Measurements from ENCODE around the gene SLC25A38.

The SLC25A38 gene

DNA sequence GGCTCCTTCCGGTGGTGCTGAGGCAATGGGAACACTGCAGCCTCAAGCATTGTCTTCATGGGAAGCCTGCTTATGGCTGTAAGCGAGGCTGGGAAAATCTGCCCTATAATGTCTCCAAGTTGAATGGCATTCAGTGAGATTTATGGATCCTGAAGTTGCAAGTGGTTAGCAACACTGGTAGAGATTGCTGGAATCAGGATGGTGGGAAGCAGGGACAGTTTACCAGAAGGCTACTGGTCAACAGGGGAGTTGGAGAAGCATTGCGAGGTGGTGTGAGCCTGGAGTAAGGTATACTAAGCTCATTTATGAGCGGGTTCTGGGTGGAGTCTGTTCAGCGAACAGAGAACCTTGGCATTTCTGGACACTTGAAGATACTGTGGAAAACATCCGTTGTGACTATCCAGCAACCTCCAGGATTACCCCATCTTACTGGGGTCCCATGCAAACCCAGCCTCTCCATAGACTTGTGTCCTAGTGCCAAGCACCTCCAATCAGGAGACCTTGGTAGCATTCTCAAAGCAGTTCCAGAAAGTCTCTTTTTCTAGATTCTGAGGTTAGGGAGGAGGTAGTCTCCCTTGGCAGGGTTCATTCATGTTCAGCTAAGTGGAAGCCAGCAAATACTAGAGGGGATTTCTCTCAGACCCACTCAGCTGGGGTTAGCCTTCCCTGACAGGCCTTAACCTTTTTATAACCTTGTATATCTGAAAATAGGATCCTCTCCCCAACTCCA lies 30.7 kb downstream of the SLC25A38 start:
- peak; percentile 2; the same call in 2 of the 3 replicates for ATAC-seq
- TF ChIP-seq ZFP3 (CRISPR knock-in tag; IDR thresholded peaks at IDR 0.05): no peak
- no peak for TF ChIP-seq ISL1 (CRISPR knock-in tag; IDR thresholded peaks at IDR 0.05)
- no peak for TF ChIP-seq TCF4 (CRISPR knock-in tag; IDR thresholded peaks at IDR 0.05; ENCODE audit: borderline replicate concordance)
- 0 out of 2 replicates have a peak, but pooled peaks have one; percentile 6 for TF ChIP-seq ESRRG (CRISPR knock-in tag; IDR thresholded peaks at IDR 0.05)
- TF ChIP-seq, protein P1, sequence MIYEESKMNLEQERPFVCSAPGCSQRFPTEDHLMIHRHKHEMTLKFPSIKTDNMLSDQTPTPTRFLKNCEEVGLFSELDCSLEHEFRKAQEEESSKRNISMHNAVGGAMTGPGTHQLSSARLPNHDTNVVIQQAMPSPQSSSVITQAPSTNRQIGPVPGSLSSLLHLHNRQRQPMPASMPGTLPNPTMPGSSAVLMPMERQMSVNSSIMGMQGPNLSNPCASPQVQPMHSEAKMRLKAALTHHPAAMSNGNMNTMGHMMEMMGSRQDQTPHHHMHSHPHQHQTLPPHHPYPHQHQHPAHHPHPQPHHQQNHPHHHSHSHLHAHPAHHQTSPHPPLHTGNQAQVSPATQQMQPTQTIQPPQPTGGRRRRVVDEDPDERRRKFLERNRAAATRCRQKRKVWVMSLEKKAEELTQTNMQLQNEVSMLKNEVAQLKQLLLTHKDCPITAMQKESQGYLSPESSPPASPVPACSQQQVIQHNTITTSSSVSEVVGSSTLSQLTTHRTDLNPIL (CRISPR knock-in tag; IDR thresholded peaks at IDR 0.05; ENCODE audit: low read depth): 0 out of 2 replicates have a peak, but pooled peaks have one; percentile 9

GRCh38 chr3:39414421-39414907 lies 31.3 kb downstream of the SLC25A38 start:
- TF ChIP-seq GLIS3 (CRISPR knock-in tag; IDR thresholded peaks at IDR 0.05): no peak
- 0 out of 2 replicates have a peak, but pooled peaks have one; percentile 10 for TF ChIP-seq ESRRG (CRISPR knock-in tag; IDR thresholded peaks at IDR 0.05)
- TF ChIP-seq, protein P2, sequence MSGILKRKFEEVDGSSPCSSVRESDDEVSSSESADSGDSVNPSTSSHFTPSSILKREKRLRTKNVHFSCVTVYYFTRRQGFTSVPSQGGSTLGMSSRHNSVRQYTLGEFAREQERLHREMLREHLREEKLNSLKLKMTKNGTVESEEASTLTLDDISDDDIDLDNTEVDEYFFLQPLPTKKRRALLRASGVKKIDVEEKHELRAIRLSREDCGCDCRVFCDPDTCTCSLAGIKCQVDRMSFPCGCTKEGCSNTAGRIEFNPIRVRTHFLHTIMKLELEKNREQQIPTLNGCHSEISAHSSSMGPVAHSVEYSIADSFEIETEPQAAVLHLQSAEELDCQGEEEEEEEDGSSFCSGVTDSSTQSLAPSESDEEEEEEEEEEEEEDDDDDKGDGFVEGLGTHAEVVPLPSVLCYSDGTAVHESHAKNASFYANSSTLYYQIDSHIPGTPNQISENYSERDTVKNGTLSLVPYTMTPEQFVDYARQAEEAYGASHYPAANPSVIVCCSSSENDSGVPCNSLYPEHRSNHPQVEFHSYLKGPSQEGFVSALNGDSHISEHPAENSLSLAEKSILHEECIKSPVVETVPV (CRISPR knock-in tag; IDR thresholded peaks at IDR 0.05): no peak
- no peak for TF ChIP-seq ZFP3 (CRISPR knock-in tag; IDR thresholded peaks at IDR 0.05)
- TF ChIP-seq SNAI2 (CRISPR knock-in tag; IDR thresholded peaks at IDR 0.05): no peak
- TF ChIP-seq, protein P3, sequence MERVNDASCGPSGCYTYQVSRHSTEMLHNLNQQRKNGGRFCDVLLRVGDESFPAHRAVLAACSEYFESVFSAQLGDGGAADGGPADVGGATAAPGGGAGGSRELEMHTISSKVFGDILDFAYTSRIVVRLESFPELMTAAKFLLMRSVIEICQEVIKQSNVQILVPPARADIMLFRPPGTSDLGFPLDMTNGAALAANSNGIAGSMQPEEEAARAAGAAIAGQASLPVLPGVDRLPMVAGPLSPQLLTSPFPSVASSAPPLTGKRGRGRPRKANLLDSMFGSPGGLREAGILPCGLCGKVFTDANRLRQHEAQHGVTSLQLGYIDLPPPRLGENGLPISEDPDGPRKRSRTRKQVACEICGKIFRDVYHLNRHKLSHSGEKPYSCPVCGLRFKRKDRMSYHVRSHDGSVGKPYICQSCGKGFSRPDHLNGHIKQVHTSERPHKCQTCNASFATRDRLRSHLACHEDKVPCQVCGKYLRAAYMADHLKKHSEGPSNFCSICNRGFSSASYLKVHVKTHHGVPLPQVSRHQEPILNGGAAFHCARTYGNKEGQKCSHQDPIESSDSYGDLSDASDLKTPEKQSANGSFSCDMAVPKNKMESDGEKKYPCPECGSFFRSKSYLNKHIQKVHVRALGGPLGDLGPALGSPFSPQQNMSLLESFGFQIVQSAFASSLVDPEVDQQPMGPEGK (CRISPR knock-in tag; IDR thresholded peaks at IDR 0.05; ENCODE audit: borderline replicate concordance): 0 out of 2 replicates have a peak, but pooled peaks have one; percentile 8
- peak; percentile 12; the same call in 1 of the 2 replicates for TF ChIP-seq RARB (CRISPR knock-in tag; IDR thresholded peaks at IDR 0.05)
- ATAC-seq: peak; percentile 19

DNA sequence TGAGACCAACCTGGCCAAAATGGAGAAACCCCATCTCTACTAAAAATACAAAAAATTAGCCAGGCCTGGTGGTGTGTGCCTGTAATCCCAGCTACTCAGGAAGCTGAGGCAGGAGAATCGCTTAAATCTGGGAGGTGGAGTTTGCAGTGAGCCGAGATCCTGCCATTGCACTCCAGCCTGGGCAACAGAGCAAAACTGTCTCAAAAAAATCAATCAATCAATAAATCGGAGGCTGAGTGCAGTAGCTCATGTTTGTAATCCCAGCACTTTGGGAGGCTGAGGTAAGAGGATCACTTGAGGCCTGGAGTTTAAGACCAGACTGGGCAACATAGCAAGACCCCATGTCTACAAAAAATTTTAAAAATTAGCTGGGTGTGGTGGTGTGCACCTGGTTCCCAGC lies 32.1 kb downstream of the SLC25A38 start:
- peak; percentile 2 for ATAC-seq

DNA sequence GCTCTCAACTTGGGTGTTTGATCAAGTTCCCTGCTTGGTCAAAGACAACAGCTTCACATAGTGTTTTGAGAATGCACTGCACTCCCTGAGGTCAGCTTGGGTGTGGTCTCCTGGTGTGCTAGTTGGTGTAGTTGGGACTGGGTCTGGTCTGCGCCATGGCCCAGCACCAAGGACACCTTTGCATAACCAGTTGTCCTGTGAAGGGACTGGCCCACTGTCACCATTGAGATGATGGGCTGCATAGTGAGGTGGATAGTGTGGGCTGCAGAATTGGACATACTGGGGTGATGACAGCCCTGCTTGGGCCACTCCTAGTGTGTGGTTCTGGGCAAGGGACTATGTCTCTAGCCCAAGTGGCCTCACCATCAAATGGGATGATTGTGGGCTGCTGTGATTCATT lies 32.8 kb downstream of the SLC25A38 start:
- TF ChIP-seq, protein P3 (CRISPR knock-in tag; IDR thresholded peaks at IDR 0.05; ENCODE audit: borderline replicate concordance): no peak
- TF ChIP-seq ESRRG (CRISPR knock-in tag; IDR thresholded peaks at IDR 0.05) (no peak), SNAI2 (CRISPR knock-in tag; IDR thresholded peaks at IDR 0.05) (no peak), GLIS3 (CRISPR knock-in tag; IDR thresholded peaks at IDR 0.05) (no peak), TSHZ2 (CRISPR knock-in tag; IDR thresholded peaks at IDR 0.05) (no peak), ZFP3 (CRISPR knock-in tag; IDR thresholded peaks at IDR 0.05) (no peak), TOX (CRISPR knock-in tag; IDR thresholded peaks at IDR 0.05; ENCODE audit: borderline replicate concordance) (no peak), ZNF8 (CRISPR knock-in tag; IDR thresholded peaks at IDR 0.05) (no peak), ZNF565 (CRISPR knock-in tag; conservative IDR thresholded peaks at IDR 0.05; ENCODE audit: low read depth) (no peak), ZFP30 (CRISPR knock-in tag; IDR thresholded peaks at IDR 0.05) (no peak), CSDC2 (CRISPR knock-in tag; IDR thresholded peaks at IDR 0.05) (no peak), OSR1 (CRISPR knock-in tag; IDR thresholded peaks at IDR 0.05) (no peak), RARB (CRISPR knock-in tag; IDR thresholded peaks at IDR 0.05) (no peak), POU6F1 (CRISPR knock-in tag; IDR thresholded peaks at IDR 0.05; ENCODE audit: borderline replicate concordance, low read depth) (no peak), ISL1 (CRISPR knock-in tag; IDR thresholded peaks at IDR 0.05) (no peak), ZNF70 (CRISPR knock-in tag; IDR thresholded peaks at IDR 0.05) (no peak)
- TF ChIP-seq, protein P2 (CRISPR knock-in tag; IDR thresholded peaks at IDR 0.05): no peak
- TF ChIP-seq, protein P1 (CRISPR knock-in tag; IDR thresholded peaks at IDR 0.05; ENCODE audit: low read depth): no peak
- ATAC-seq: peak; percentile 36

All from SK-N-SH treated with all-trans-retinoic acid at 6 μM for 48 hours (cell line).